ENCODE results near the gene MYL5. TPM values are rescaled to one million over a fixed set of nuclear protein-coding genes. Genes with fewer than 3 reads are reported as not detected.
A peak's percentile ranks its signal among the peaks of the same experiment; 100 is the strongest.

The MYL5 gene
- total and polyA plus RNA-seq, 2 of the 13 experiments (the other 11 are each of a cell fraction or from before 2014, with no cell fraction given): 6.5 to 16.0 TPM

GRCh38 chr4:674172-675035 is at the start of gene MYL5, which contains the start of gene ATP5ME (continued):
- peak; percentile 63 for TF ChIP-seq PAXIP1 (CRISPR knock-in tag; conservative IDR thresholded peaks at IDR 0.05)
- no peak; the same call in 1 of the 2 replicates for TF ChIP-seq MTA1 (CRISPR knock-in tag; IDR thresholded peaks at IDR 0.05; ENCODE audit: borderline replicate concordance)
- TF ChIP-seq, protein P1, sequence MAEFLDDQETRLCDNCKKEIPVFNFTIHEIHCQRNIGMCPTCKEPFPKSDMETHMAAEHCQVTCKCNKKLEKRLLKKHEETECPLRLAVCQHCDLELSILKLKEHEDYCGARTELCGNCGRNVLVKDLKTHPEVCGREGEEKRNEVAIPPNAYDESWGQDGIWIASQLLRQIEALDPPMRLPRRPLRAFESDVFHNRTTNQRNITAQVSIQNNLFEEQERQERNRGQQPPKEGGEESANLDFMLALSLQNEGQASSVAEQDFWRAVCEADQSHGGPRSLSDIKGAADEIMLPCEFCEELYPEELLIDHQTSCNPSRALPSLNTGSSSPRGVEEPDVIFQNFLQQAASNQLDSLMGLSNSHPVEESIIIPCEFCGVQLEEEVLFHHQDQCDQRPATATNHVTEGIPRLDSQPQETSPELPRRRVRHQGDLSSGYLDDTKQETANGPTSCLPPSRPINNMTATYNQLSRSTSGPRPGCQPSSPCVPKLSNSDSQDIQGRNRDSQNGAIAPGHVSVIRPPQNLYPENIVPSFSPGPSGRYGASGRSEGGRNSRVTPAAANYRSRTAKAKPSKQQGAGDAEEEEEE (CRISPR knock-in tag; IDR thresholded peaks at IDR 0.05; ENCODE audit: borderline replicate concordance): no peak
- 0 out of 2 replicates have a peak, but pooled peaks have one; percentile 35 for TF ChIP-seq GTF3A (CRISPR knock-in tag; conservative IDR thresholded peaks at IDR 0.05)
- TF ChIP-seq CBX2 (IDR thresholded peaks at IDR 0.05; ENCODE audit: low read depth, low read length): no peak
- no peak for TF ChIP-seq CBX2 (CRISPR knock-in tag; IDR thresholded peaks at IDR 0.05; ENCODE audit: low read depth)
- no peak; the same call in 1 of the 2 replicates for TF ChIP-seq HMG20B (CRISPR knock-in tag; conservative IDR thresholded peaks at IDR 0.05)
- TF ChIP-seq ZNF776 (CRISPR knock-in tag; IDR thresholded peaks at IDR 0.05): peak; percentile 22; the same call in 1 of the 2 replicates
- no peak for TF ChIP-seq ZNF292 (CRISPR knock-in tag; IDR thresholded peaks at IDR 0.05; ENCODE audit: borderline replicate concordance, low read depth)
- TF ChIP-seq RFX5 (IDR thresholded peaks at IDR 0.05; ENCODE audit: low read depth, low read length): peak; percentile 80
- peak; percentile 85 for TF ChIP-seq ZNF414 (CRISPR knock-in tag; IDR thresholded peaks at IDR 0.05)
- TF ChIP-seq ZBTB2 (CRISPR knock-in tag; IDR thresholded peaks at IDR 0.05; ENCODE audit: low read depth): no peak
- TF ChIP-seq, protein P2, sequence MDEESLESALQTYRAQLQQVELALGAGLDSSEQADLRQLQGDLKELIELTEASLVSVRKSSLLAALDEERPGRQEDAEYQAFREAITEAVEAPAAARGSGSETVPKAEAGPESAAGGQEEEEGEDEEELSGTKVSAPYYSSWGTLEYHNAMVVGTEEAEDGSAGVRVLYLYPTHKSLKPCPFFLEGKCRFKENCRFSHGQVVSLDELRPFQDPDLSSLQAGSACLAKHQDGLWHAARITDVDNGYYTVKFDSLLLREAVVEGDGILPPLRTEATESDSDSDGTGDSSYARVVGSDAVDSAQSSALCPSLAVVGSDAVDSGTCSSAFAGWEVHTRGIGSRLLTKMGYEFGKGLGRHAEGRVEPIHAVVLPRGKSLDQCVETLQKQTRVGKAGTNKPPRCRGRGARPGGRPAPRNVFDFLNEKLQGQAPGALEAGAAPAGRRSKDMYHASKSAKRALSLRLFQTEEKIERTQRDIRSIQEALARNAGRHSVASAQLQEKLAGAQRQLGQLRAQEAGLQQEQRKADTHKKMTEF (CRISPR knock-in tag; IDR thresholded peaks at IDR 0.05): peak; percentile 64; the same call in 1 of the 2 replicates
